ENCODE results near the gene EDN2. TPM values are rescaled to one million over a fixed set of nuclear protein-coding genes. Genes with fewer than 3 reads are reported as not detected.

The EDN2 gene
- total and polyA plus RNA-seq, 2 donors (not counting 1 experiment from before 2014, with no cell fraction given): not detected

- H3K27me3 ChIP-seq (replicated peaks in 1 of 4; ENCODE audit: control extremely low read depth in 1 of 4, control insufficient read depth in 3 of 4, insufficient read depth in 4 of 4, low read length in 3 of 4): no peaks in the 10 kb centered on the region
- H3K4me2 ChIP-seq (replicated peaks; ENCODE audit: low read depth, low read length, poor library complexity, severe bottlenecking): no peak overlapping the region
- CTCF ChIA-PET: interaction anchor here (0.9 to 1.4 kb wide), 3 partner anchors 16 to 19 kb away, joined by 3 to 4 read pairs (median 3); no protein-coding TSS in a partner anchor
- intact Hi-C loops (cut with micrococcal nuclease): no loop called here
- POLR2A ChIA-PET: no interaction called here
- no peak overlapping the region for H3K9ac ChIP-seq (ENCODE audit: low read length)
- Mint-ChIP-seq H3K27me3 (no peaks in the 10 kb centered on the region), H3K9me3 (ENCODE audit: insufficient read depth) (no peaks in the 10 kb centered on the region), H3K27ac (no peak overlapping the region), H3K4me3 (no peak overlapping the region), H3K4me1 (peaks cover 29% of the 10 kb centered on the region)
- no peaks in the 10 kb centered on the region for H3K9me3 ChIP-seq (ENCODE audit: control extremely low read depth in 1 of 3, control insufficient read depth in 2 of 3, insufficient read depth in 1 of 3, low read length in 2 of 3)
- TF ChIP-seq, protein P1, sequence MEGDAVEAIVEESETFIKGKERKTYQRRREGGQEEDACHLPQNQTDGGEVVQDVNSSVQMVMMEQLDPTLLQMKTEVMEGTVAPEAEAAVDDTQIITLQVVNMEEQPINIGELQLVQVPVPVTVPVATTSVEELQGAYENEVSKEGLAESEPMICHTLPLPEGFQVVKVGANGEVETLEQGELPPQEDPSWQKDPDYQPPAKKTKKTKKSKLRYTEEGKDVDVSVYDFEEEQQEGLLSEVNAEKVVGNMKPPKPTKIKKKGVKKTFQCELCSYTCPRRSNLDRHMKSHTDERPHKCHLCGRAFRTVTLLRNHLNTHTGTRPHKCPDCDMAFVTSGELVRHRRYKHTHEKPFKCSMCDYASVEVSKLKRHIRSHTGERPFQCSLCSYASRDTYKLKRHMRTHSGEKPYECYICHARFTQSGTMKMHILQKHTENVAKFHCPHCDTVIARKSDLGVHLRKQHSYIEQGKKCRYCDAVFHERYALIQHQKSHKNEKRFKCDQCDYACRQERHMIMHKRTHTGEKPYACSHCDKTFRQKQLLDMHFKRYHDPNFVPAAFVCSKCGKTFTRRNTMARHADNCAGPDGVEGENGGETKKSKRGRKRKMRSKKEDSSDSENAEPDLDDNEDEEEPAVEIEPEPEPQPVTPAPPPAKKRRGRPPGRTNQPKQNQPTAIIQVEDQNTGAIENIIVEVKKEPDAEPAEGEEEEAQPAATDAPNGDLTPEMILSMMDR (IDR thresholded peaks at IDR 0.05): no peak
- no peak for TF ChIP-seq EZH2 (IDR thresholded peaks at IDR 0.05; ENCODE audit: borderline replicate concordance, insufficient read depth, low read depth, low read length, poor library complexity, severe bottlenecking)
- DNase-seq (no peak), ATAC-seq (ENCODE audit: low read depth) (no peak)
- no peak overlapping the region for H2AFZ ChIP-seq (ENCODE audit: insufficient read depth, low read depth, low read length, poor library complexity, severe bottlenecking)
- H3K27ac ChIP-seq (ENCODE audit: low read length in 2 of 2): no peak overlapping the region
- H4K20me1 ChIP-seq (ENCODE audit: control insufficient read depth, insufficient read depth, low read length, poor library complexity, severe bottlenecking): no peaks in the 10 kb centered on the region
- H3K4me1 ChIP-seq (ENCODE audit: control insufficient read depth in 2 of 2, insufficient read depth in 2 of 2, low read length in 2 of 2): peaks cover 19 to 23% of the 10 kb centered on the region in 2 donors
- H3K79me2 ChIP-seq (ENCODE audit: control insufficient read depth, insufficient read depth, low read length): peaks cover 10% of the 10 kb centered on the region
- H3K36me3 ChIP-seq (replicated peaks in 1 of 2; ENCODE audit: control extremely low read depth in 1 of 2, control insufficient read depth in 1 of 2, extremely low read depth in 1 of 2, insufficient read depth in 2 of 2, low read length in 1 of 2): no peaks in the 10 kb centered on the region
- H3K4me3 ChIP-seq (ENCODE audit: control extremely low read depth in 1 of 5, extremely low read depth in 1 of 5, insufficient read depth in 1 of 5, low read depth in 2 of 5, low read length in 4 of 5): no peak overlapping the region
- WGBS (ENCODE audit: insufficient coverage): 84% methylated on average over 12 of the region's 12 CpGs
Observed at GRCh38 chr1:41533016-41533730, 48.7 kb upstream of the EDN2 start.

- no peak for ATAC-seq (ENCODE audit: low read depth)
- no peak overlapping the region for H3K4me3 Mint-ChIP-seq
- H3K27ac Mint-ChIP-seq: no peak overlapping the region
Observed at GRCh38 chr1:41532206-41532975, 47.9 kb upstream of the EDN2 start.

More at GRCh38 chr1:41532206-41532975, 47.9 kb upstream of the EDN2 start:
- H3K9me3 ChIP-seq (ENCODE audit: control extremely low read depth in 1 of 3, control insufficient read depth in 2 of 3, insufficient read depth in 1 of 3, low read length in 2 of 3): no peaks in the 10 kb centered on the region
- DNase-seq: no peak
- H4K20me1 ChIP-seq (ENCODE audit: control insufficient read depth, insufficient read depth, low read length, poor library complexity, severe bottlenecking): no peaks in the 10 kb centered on the region
- H3K9ac ChIP-seq (ENCODE audit: low read length): no peak overlapping the region
- Mint-ChIP-seq H3K9me3 (ENCODE audit: insufficient read depth) (no peaks in the 10 kb centered on the region), H3K4me1 (peaks cover 21% of the 10 kb centered on the region), H3K27me3 (no peaks in the 10 kb centered on the region)
- H3K27me3 ChIP-seq (replicated peaks in 1 of 4; ENCODE audit: control extremely low read depth in 1 of 4, control insufficient read depth in 3 of 4, insufficient read depth in 4 of 4, low read length in 3 of 4): no peaks in the 10 kb centered on the region
- peaks cover 10% of the 10 kb centered on the region for H3K79me2 ChIP-seq (ENCODE audit: control insufficient read depth, insufficient read depth, low read length)
- WGBS (ENCODE audit: insufficient coverage): 97% methylated on average over 7 of the region's 8 CpGs
- ChIA-PET POLR2A (no interaction called here), CTCF (interaction anchor here (0.9 to 1.2 kb wide), 2 partner anchors 15 to 18 kb away, joined by 3 read pairs; no protein-coding TSS in a partner anchor)
- H3K4me3 ChIP-seq (ENCODE audit: control extremely low read depth in 1 of 5, extremely low read depth in 1 of 5, insufficient read depth in 1 of 5, low read depth in 2 of 5, low read length in 4 of 5): no peak overlapping the region
- H2AFZ ChIP-seq (ENCODE audit: insufficient read depth, low read depth, low read length, poor library complexity, severe bottlenecking): no peak overlapping the region
- TF ChIP-seq EZH2 (IDR thresholded peaks at IDR 0.05; ENCODE audit: borderline replicate concordance, insufficient read depth, low read depth, low read length, poor library complexity, severe bottlenecking): no peak
- TF ChIP-seq, protein P1 (IDR thresholded peaks at IDR 0.05): no peak
- intact Hi-C loops (cut with micrococcal nuclease): no loop called here
- H3K4me2 ChIP-seq (replicated peaks; ENCODE audit: low read depth, low read length, poor library complexity, severe bottlenecking): no peak overlapping the region
- H3K36me3 ChIP-seq (replicated peaks in 1 of 2; ENCODE audit: control extremely low read depth in 1 of 2, control insufficient read depth in 1 of 2, extremely low read depth in 1 of 2, insufficient read depth in 2 of 2, low read length in 1 of 2): no peaks in the 10 kb centered on the region
- H3K27ac ChIP-seq (ENCODE audit: low read length in 2 of 2): no peak overlapping the region
- H3K4me1 ChIP-seq (ENCODE audit: control insufficient read depth in 2 of 2, insufficient read depth in 2 of 2, low read length in 2 of 2): peaks cover 11 to 15% of the 10 kb centered on the region in 2 donors

Data from B cell (primary cell).